Duodenal mucosa (tissue), 2 donors: ENCODE results near the gene FABP6.

Source experiments
- H3K27ac ChIP-seq: one replicate; pipeline ENCODE4 v1.7.0; 2013; ENCODE audit warnings: low read depth, low read length
- H3K27me3 ChIP-seq, 2 donors: one replicate each; pipeline ENCODE4 v1.7.0; 2013; ENCODE audit warnings: low read length in 2 of 2, control low read depth in 1 of 2; ENCODE audit not compliant: insufficient read depth in 2 of 2, control insufficient read depth in 1 of 2
- H3K36me3 ChIP-seq, 2 donors: one replicate each; pipeline ENCODE4 v1.7.0; 2013; ENCODE audit warnings: low read length in 2 of 2, control low read depth in 1 of 2; ENCODE audit not compliant: insufficient read depth in 2 of 2, control insufficient read depth in 1 of 2
- H3K4me1 ChIP-seq, 2 donors: one replicate each; pipeline ENCODE4 v1.7.0; 2013; ENCODE audit warnings: low read length in 2 of 2, control low read depth in 1 of 2; ENCODE audit not compliant: insufficient read depth in 2 of 2, control insufficient read depth in 1 of 2
- H3K4me3 ChIP-seq, 2 donors: one replicate each; pipeline ENCODE4 v1.7.0; 2013; ENCODE audit warnings: low read length in 2 of 2, low read depth in 1 of 2
- H3K9ac ChIP-seq, 2 donors: one replicate each; pipeline ENCODE4 v1.7.0; 2013; ENCODE audit warnings: low read length in 2 of 2, low read depth in 1 of 2
- H3K9me3 ChIP-seq, 2 donors: one replicate each; pipeline ENCODE4 v1.7.0; 2013; ENCODE audit warnings: low read length in 2 of 2, control low read depth in 1 of 2; ENCODE audit not compliant: control insufficient read depth in 1 of 2

The FABP6 gene

GRCh38 chr5:160271396-160271795 lies 42.1 kb downstream of the FABP6 start:
- Histone ChIP-seq H3K36me3 (no peaks in the 10 kb centered on the region), H3K4me1 (peaks cover 0 to 3% of the 10 kb centered on the region in 2 donors), H3K9me3 (no peaks in the 10 kb centered on the region), H3K27ac (no peak overlapping the region), H3K9ac (no peak overlapping the region), H3K4me3 (no peak overlapping the region), H3K27me3 (no peaks in the 10 kb centered on the region)

GRCh38 chr5:160271836-160272235 lies 42.5 kb downstream of the FABP6 start:
- H3K27ac ChIP-seq: no peak overlapping the region
- no peaks in the 10 kb centered on the region for H3K36me3 ChIP-seq
- no peaks in the 10 kb centered on the region for H3K27me3 ChIP-seq
- H3K4me3 ChIP-seq: no peak overlapping the region
- no peak overlapping the region for H3K9ac ChIP-seq
- no peaks in the 10 kb centered on the region for H3K9me3 ChIP-seq
- H3K4me1 ChIP-seq: peaks cover 0 to 3% of the 10 kb centered on the region in 2 donors

GRCh38 chr5:160272264-160272663 lies 43.0 kb downstream of the FABP6 start:
- H3K9ac ChIP-seq: no peak overlapping the region
- no peak overlapping the region for H3K27ac ChIP-seq
- no peaks in the 10 kb centered on the region for H3K27me3 ChIP-seq
- H3K36me3 ChIP-seq: no peaks in the 10 kb centered on the region
- no peak overlapping the region for H3K4me3 ChIP-seq
- H3K4me1 ChIP-seq: peaks cover 0 to 3% of the 10 kb centered on the region in 2 donors
- no peaks in the 10 kb centered on the region for H3K9me3 ChIP-seq

GRCh38 chr5:160272889-160273288 lies 43.6 kb downstream of the FABP6 start:
- Histone ChIP-seq H3K36me3 (no peaks in the 10 kb centered on the region), H3K9ac (no peak overlapping the region), H3K4me1 (peaks cover 0 to 3% of the 10 kb centered on the region in 2 donors), H3K9me3 (no peaks in the 10 kb centered on the region), H3K4me3 (no peak overlapping the region), H3K27me3 (no peaks in the 10 kb centered on the region), H3K27ac (no peak overlapping the region)

- Histone ChIP-seq H3K36me3 (no peaks in the 10 kb centered on the region), H3K9me3 (no peaks in the 10 kb centered on the region), H3K27me3 (no peaks in the 10 kb centered on the region), H3K4me3 (no peak overlapping the region), H3K9ac (no peak overlapping the region), H3K27ac (no peak overlapping the region), H3K4me1 (peaks cover 0 to 3% of the 10 kb centered on the region in 2 donors)
These were observed 45.2 kb downstream of the FABP6 start for GRCh38 chr5:160274483-160274931.

- no peaks in the 10 kb centered on the region for H3K27me3 ChIP-seq
- H3K9me3 ChIP-seq: no peaks in the 10 kb centered on the region
- no peak overlapping the region for H3K4me3 ChIP-seq
- H3K9ac ChIP-seq: no peak overlapping the region
- H3K4me1 ChIP-seq: peaks cover 14 to 22% of the 10 kb centered on the region in 2 donors
- no peak overlapping the region for H3K27ac ChIP-seq
- H3K36me3 ChIP-seq: peaks cover 0 to 2% of the 10 kb centered on the region in 2 donors
These were observed 49.0 kb downstream of the FABP6 start for GRCh38 chr5:160278343-160278742.

GRCh38 chr5:160280384-160281095 lies 51.2 kb downstream of the FABP6 start:
- Histone ChIP-seq H3K36me3 (peaks cover 0 to 2% of the 10 kb centered on the region in 2 donors), H3K27ac (no peak overlapping the region), H3K9ac (no peak overlapping the region), H3K4me1 (peaks cover 14 to 27% of the 10 kb centered on the region in 2 donors), H3K9me3 (no peaks in the 10 kb centered on the region), H3K27me3 (no peaks in the 10 kb centered on the region), H3K4me3 (no peak overlapping the region)

- Histone ChIP-seq H3K9me3 (no peaks in the 10 kb centered on the region), H3K4me1 (peaks cover 14 to 31% of the 10 kb centered on the region in 2 donors), H3K27ac (no peak overlapping the region), H3K27me3 (no peaks in the 10 kb centered on the region), H3K36me3 (peaks cover 0 to 2% of the 10 kb centered on the region in 2 donors), H3K4me3 (no peak overlapping the region), H3K9ac (no peak overlapping the region)
These were observed 52.0 kb downstream of the FABP6 start for GRCh38 chr5:160281275-160281674.

GRCh38 chr5:160284291-160284873 lies 55.1 kb downstream of the FABP6 start:
- no peaks in the 10 kb centered on the region for H3K27me3 ChIP-seq
- H3K27ac ChIP-seq: no peak overlapping the region

GRCh38 chr5:160285316-160285715 lies 56.0 kb downstream of the FABP6 start:
- Histone ChIP-seq H3K4me3 (no peak overlapping the region), H3K27me3 (no peaks in the 10 kb centered on the region), H3K36me3 (no peaks in the 10 kb centered on the region), H3K9ac (no peak overlapping the region), H3K27ac (no peak overlapping the region), H3K4me1 (peaks cover 18 to 44% of the 10 kb centered on the region in 2 donors), H3K9me3 (no peaks in the 10 kb centered on the region)

More at GRCh38 chr5:160284291-160284873, 55.1 kb downstream of the FABP6 start:
- Histone ChIP-seq H3K4me3 (no peak overlapping the region), H3K36me3 (peaks cover 0 to 2% of the 10 kb centered on the region in 2 donors), H3K9me3 (no peaks in the 10 kb centered on the region), H3K9ac (no peak overlapping the region), H3K4me1 (peaks cover 24 to 45% of the 10 kb centered on the region in 2 donors)
